ENCODE measurements around the gene RPS29. TPM values are rescaled to one million over a fixed set of nuclear protein-coding genes. Genes with fewer than 3 reads are reported as not detected.
A peak's percentile ranks its signal among the peaks of the same experiment; 100 is the strongest.

RPS29 gene
- total RNA-seq (100 to 1,000 TPM; 827 to 860 TPM), polyA plus RNA-seq (1,000 to 10,000 TPM; 4,047 to 6,386 TPM)
- long read RNA-seq, donor 1, full-length matches to known transcripts = 80 of 84 reads
- long read RNA-seq, donor 1, partial matches to known transcripts = 0 of 84 reads
- long read RNA-seq, donor 1, other reads (novel, unspliced or antisense) = 4 of 84 reads
- long read RNA-seq, donor 2, transcript RPS29-201 (3 exons, 296 nt) = major isoform, 71 of 87 reads
- long read RNA-seq, donor 2, partial matches to known transcripts = 0 of 87 reads
- long read RNA-seq, donor 2, other reads (novel, unspliced or antisense) = 16 of 87 reads

- peak; percentile 100 for ATAC-seq (ENCODE audit: low FRiP score)
- 0 to 1% methylated on average over 53 to 55 of the region's 55 CpGs for WGBS, 2 donors
- peak; percentile 98 to 99 for DNase-seq
- Histone ChIP-seq H3K36me3 (ENCODE audit: control insufficient read depth in 1 of 2, insufficient read depth in 2 of 2, low read length in 1 of 2) (no peaks in the 10 kb centered on the region), H3K4me3 (ENCODE audit: low read length in 2 of 2) (peak within 1 kb of the TSS; percentile 53 to 95), H3K27me3 (ENCODE audit: control insufficient read depth in 1 of 2, insufficient read depth in 2 of 2, low read length in 1 of 2) (no peaks in the 10 kb centered on the region), H3K4me1 (ENCODE audit: control insufficient read depth in 1 of 2, insufficient read depth in 2 of 2, low read length in 2 of 2) (no peaks in the 10 kb centered on the region), H3K27ac (ENCODE audit: low read depth in 1 of 2, low read length in 2 of 2) (peak within 1 kb of the TSS in 1 of 2 donors; percentile 49), H3K9me3 (ENCODE audit: control insufficient read depth, low read length) (no peaks in the 10 kb centered on the region)
- intact Hi-C loops (cut with DNase I) = no loop called here
Measured at GRCh38 chr14:49585803-49586672, at the start of gene RPS29. Gene RPS29 (minus strand): TSS chr14:49586380. CDS start chr14:49586346, 34 bp downstream.

GRCh38 chr14:49634547-49635334 is 48.6 kb upstream of the RPS29 start, which contains the start of gene DNAAF2:
Gene DNAAF2 (minus strand): TSS chr14:49635244. CDS start chr14:49635149, 95 bp downstream.
- H3K4me3 ChIP-seq (ENCODE audit: low read length in 2 of 2) = peak within 1 kb of the TSS; percentile 58 to 81
- intact Hi-C loops (cut with DNase I) = loop anchor here (2.0 to 10.0 kb wide), 3 partner anchors 58 to 220 kb away; partner anchors contain the start of genes KLHDC1 (in 2 of the 2), NEMF (in 2 of the 2) and KLHDC2 (in 1 of the 2)
- 0 to 1% methylated on average over 69 to 80 of the region's 80 CpGs for WGBS, 2 donors
- H3K9me3 ChIP-seq (ENCODE audit: control insufficient read depth, low read length) = no peaks in the 10 kb centered on the region
- no peaks in the 10 kb centered on the region for H3K36me3 ChIP-seq (ENCODE audit: control insufficient read depth in 1 of 2, insufficient read depth in 2 of 2, low read length in 1 of 2)
- DNase-seq (peak; percentile 71 to 87), ATAC-seq (ENCODE audit: low FRiP score) (peak; percentile 78)
- peaks cover 0 to 5% of the 10 kb centered on the region in 2 donors for H3K4me1 ChIP-seq (ENCODE audit: control insufficient read depth in 1 of 2, insufficient read depth in 2 of 2, low read length in 2 of 2)
- peak within 1 kb of the TSS; percentile 8 to 64 for H3K27ac ChIP-seq (ENCODE audit: low read depth in 1 of 2, low read length in 2 of 2)
- no peaks in the 10 kb centered on the region for H3K27me3 ChIP-seq (ENCODE audit: control insufficient read depth in 1 of 2, insufficient read depth in 2 of 2, low read length in 1 of 2)

- intact Hi-C loops (cut with DNase I) = loop anchor here (2.0 to 10.0 kb wide), 3 partner anchors 58 to 221 kb away; partner anchors contain the start of genes NEMF (in 2 of the 2), KLHDC1 (in 1 of the 2) and KLHDC2 (in 1 of the 2)
- ATAC-seq (ENCODE audit: low FRiP score) (peak; percentile 98), DNase-seq (peak; percentile 96 to 97)
- peak overlapping the region; percentile 58 to 81 for H3K4me3 ChIP-seq (ENCODE audit: low read length in 2 of 2)
- peaks cover 0 to 5% of the 10 kb centered on the region in 2 donors for H3K4me1 ChIP-seq (ENCODE audit: control insufficient read depth in 1 of 2, insufficient read depth in 2 of 2, low read length in 2 of 2)
- no peaks in the 10 kb centered on the region for H3K36me3 ChIP-seq (ENCODE audit: control insufficient read depth in 1 of 2, insufficient read depth in 2 of 2, low read length in 1 of 2)
- peak overlapping the region; percentile 8 to 66 for H3K27ac ChIP-seq (ENCODE audit: low read depth in 1 of 2, low read length in 2 of 2)
- 0% methylated on average over 94 to 101 of the region's 101 CpGs for WGBS, 2 donors
- H3K9me3 ChIP-seq (ENCODE audit: control insufficient read depth, low read length) = no peaks in the 10 kb centered on the region
- no peaks in the 10 kb centered on the region for H3K27me3 ChIP-seq (ENCODE audit: control insufficient read depth in 1 of 2, insufficient read depth in 2 of 2, low read length in 1 of 2)
Measured at GRCh38 chr14:49633640-49634546, 47.7 kb upstream of the RPS29 start.

GRCh38 chr14:49623941-49624839 is 38.0 kb upstream of the RPS29 start:
- H3K4me3 ChIP-seq (ENCODE audit: low read length in 2 of 2) = no peak overlapping the region
- intact Hi-C loops (cut with DNase I) = no loop called here
- peaks cover 0 to 4% of the 10 kb centered on the region in 2 donors for H3K4me1 ChIP-seq (ENCODE audit: control insufficient read depth in 1 of 2, insufficient read depth in 2 of 2, low read length in 2 of 2)
- no peak overlapping the region for H3K27ac ChIP-seq (ENCODE audit: low read depth in 1 of 2, low read length in 2 of 2)
- ATAC-seq (ENCODE audit: low FRiP score) = no peak
- no peaks in the 10 kb centered on the region for H3K9me3 ChIP-seq (ENCODE audit: control insufficient read depth, low read length)
- no peaks in the 10 kb centered on the region for H3K27me3 ChIP-seq (ENCODE audit: control insufficient read depth in 1 of 2, insufficient read depth in 2 of 2, low read length in 1 of 2)
- no peak for DNase-seq
- 79% methylated on average over 6 of the region's 6 CpGs for WGBS, 2 donors
- H3K36me3 ChIP-seq (ENCODE audit: control insufficient read depth in 1 of 2, insufficient read depth in 2 of 2, low read length in 1 of 2) = no peaks in the 10 kb centered on the region

GRCh38 chr14:49623387-49623786 is 37.2 kb upstream of the RPS29 start:
- Histone ChIP-seq H3K36me3 (ENCODE audit: control insufficient read depth in 1 of 2, insufficient read depth in 2 of 2, low read length in 1 of 2) (no peaks in the 10 kb centered on the region), H3K4me1 (ENCODE audit: control insufficient read depth in 1 of 2, insufficient read depth in 2 of 2, low read length in 2 of 2) (peaks cover 0 to 4% of the 10 kb centered on the region in 2 donors), H3K27me3 (ENCODE audit: control insufficient read depth in 1 of 2, insufficient read depth in 2 of 2, low read length in 1 of 2) (no peaks in the 10 kb centered on the region), H3K4me3 (ENCODE audit: low read length in 2 of 2) (no peak overlapping the region), H3K9me3 (ENCODE audit: control insufficient read depth, low read length) (no peaks in the 10 kb centered on the region), H3K27ac (ENCODE audit: low read depth in 1 of 2, low read length in 2 of 2) (no peak overlapping the region)
- intact Hi-C loops (cut with DNase I) = no loop called here
- DNase-seq (no peak), ATAC-seq (ENCODE audit: low FRiP score) (no peak)
- 45 to 48% methylated on average over 3 of the region's 3 CpGs for WGBS, 2 donors

- Histone ChIP-seq H3K27me3 (ENCODE audit: control insufficient read depth in 1 of 2, insufficient read depth in 2 of 2, low read length in 1 of 2) (no peaks in the 10 kb centered on the region), H3K4me1 (ENCODE audit: control insufficient read depth in 1 of 2, insufficient read depth in 2 of 2, low read length in 2 of 2) (peaks cover 0 to 4% of the 10 kb centered on the region in 2 donors), H3K9me3 (ENCODE audit: control insufficient read depth, low read length) (no peaks in the 10 kb centered on the region), H3K4me3 (ENCODE audit: low read length in 2 of 2) (peak overlapping the region; percentile 38 to 90), H3K27ac (ENCODE audit: low read depth in 1 of 2, low read length in 2 of 2) (no peak overlapping the region), H3K36me3 (ENCODE audit: control insufficient read depth in 1 of 2, insufficient read depth in 2 of 2, low read length in 1 of 2) (peaks cover 0 to 2% of the 10 kb centered on the region in 2 donors)
- ATAC-seq (ENCODE audit: low FRiP score) (no peak), DNase-seq (no peak)
- 40 to 55% methylated on average over 3 of the region's 3 CpGs for WGBS, 2 donors
- intact Hi-C loops (cut with DNase I) = no loop called here
Measured at GRCh38 chr14:49622022-49622607, 35.9 kb upstream of the RPS29 start.

Data from aorta (tissue), 5 donors.